H1 (cell line): ENCODE measurements around the gene NELL1. TPM values are rescaled to one million over a fixed set of nuclear protein-coding genes. Genes with fewer than 3 reads are reported as not detected.

Experiments
- CTCF ChIA-PET: fragments of 300-600 bp; sonication (Branson Sonifier 250); formaldehyde crosslinking; loops from one replicate; lab custom pipeline; 2021; ENCODE audit not compliant: partially characterized antibody; lab: Charles Lee
- POLR2A ChIA-PET: fragments of 300-600 bp; sonication (Branson Sonifier 250); formaldehyde crosslinking; loops from one replicate; lab custom pipeline; 2021; ENCODE audit warnings: inconsistent platforms; ENCODE audit not compliant: partially characterized antibody; lab: Charles Lee
- DNase-seq, 2 experiments: peaks; one replicate each; pipeline versions ENCODE4 v3.0.0 to v3.0.0-alpha.2; 2010 to 2022; ENCODE audit warnings: low spot score in 2 of 2, low read depth in 1 of 2, mixed read lengths in 1 of 2
- FAIRE-seq: peaks from 2 replicates; lab custom pipeline; 2011; peaks lifted over from hg19 to GRCh38; lab: Jason Lieb, UNC
- H2AFZ ChIP-seq: 2 replicates; pipeline ENCODE4 v1.8.1; 2012; ENCODE audit warnings: low read length, inconsistent platforms
- H2AK5ac ChIP-seq: 2 replicates; pipeline ENCODE4 v1.6.1; 2013; ENCODE audit warnings: low read depth, low read length
- H2BK120ac ChIP-seq: replicated peaks from 2 replicates; pipeline ENCODE3; 2013; ENCODE audit warnings: low read depth, low read length, inconsistent platforms
- H2BK12ac ChIP-seq: 2 replicates; pipeline ENCODE4 v1.6.1; 2013; ENCODE audit warnings: low read depth, low read length
- H2BK15ac ChIP-seq: 2 replicates; pipeline ENCODE4 v1.6.1; 2013; ENCODE audit warnings: low read length
- H2BK20ac ChIP-seq: 2 replicates; pipeline ENCODE4 v1.6.1; 2013; ENCODE audit warnings: low read length
- H2BK5ac ChIP-seq: 2 replicates; pipeline ENCODE4 v1.6.1; 2013; ENCODE audit warnings: low read depth, low read length
- H3K14ac ChIP-seq: 2 replicates; pipeline ENCODE4 v1.6.1; 2013; ENCODE audit warnings: inconsistent platforms; ENCODE audit not compliant: insufficient read length
- H3K18ac ChIP-seq: 2 replicates; pipeline ENCODE4 v1.6.1; 2013; ENCODE audit warnings: low read length; ENCODE audit errors: extremely low read depth
- H3K23ac ChIP-seq: 2 replicates; pipeline ENCODE4 v1.6.1; 2013; ENCODE audit warnings: inconsistent platforms; ENCODE audit not compliant: insufficient read length
- H3K23me2 ChIP-seq: 2 replicates; pipeline ENCODE4 v1.6.1; 2013; ENCODE audit warnings: low read depth, low read length
- H3K27ac ChIP-seq: 2 replicates; pipeline ENCODE4 v1.6.1; 2011; ENCODE audit warnings: low read depth, low read length, inconsistent platforms
- H3K27me3 ChIP-seq, 4 experiments: replicated peaks in 1 of 4; 1 replicate in 1 of 4; 2 replicates in 3 of 4; pipeline versions ENCODE4 v1.6.1 to v1.8.1; 2011 to 2013; ENCODE audit warnings: low read length in 3 of 4, mild to moderate bottlenecking in 3 of 4, inconsistent platforms in 2 of 4, mixed read lengths in 2 of 4, moderate library complexity in 1 of 4; ENCODE audit not compliant: control insufficient read depth in 3 of 4, insufficient read depth in 3 of 4; ENCODE audit errors: extremely low read depth in 1 of 4
- H3K36me3 ChIP-seq, 4 experiments: 2 replicates each; pipeline versions ENCODE4 v1.6.1 to v1.8.1; 2011 to 2013; ENCODE audit warnings: mild to moderate bottlenecking in 4 of 4, low read length in 3 of 4, moderate library complexity in 2 of 4, control low read depth in 1 of 4, inconsistent platforms in 1 of 4; ENCODE audit not compliant: insufficient read depth in 4 of 4, control insufficient read depth in 2 of 4
- H3K4ac ChIP-seq: replicated peaks from 2 replicates; pipeline ENCODE3; 2013; ENCODE audit warnings: low read length, low read depth, mixed read lengths, inconsistent platforms; ENCODE audit not compliant: insufficient read length
- H3K4me1 ChIP-seq, 4 experiments: replicated peaks in 1 of 4; 1 replicate in 1 of 4; 2 replicates in 3 of 4; pipeline versions ENCODE4 v1.6.1 to v1.8.1; 2011 to 2013; ENCODE audit warnings: low read length in 3 of 4, inconsistent platforms in 2 of 4, mixed read lengths in 1 of 4; ENCODE audit not compliant: insufficient read depth in 4 of 4, control insufficient read depth in 3 of 4
- H3K4me2 ChIP-seq, 2 experiments: 2 replicates each; pipeline versions ENCODE4 v1.6.1 to v1.8.1; 2011 to 2013; ENCODE audit warnings: low read depth in 2 of 2, low read length in 2 of 2, control low read depth in 1 of 2, inconsistent platforms in 1 of 2, mild to moderate bottlenecking in 1 of 2; ENCODE audit not compliant: insufficient read depth in 1 of 2
- H3K4me3 ChIP-seq, 4 experiments: fragments of 200-600, 300-600 bp in 1 of 4; sonication (generic), shearing (Covaris generic), sonication (Bioruptor Twin) in 1 of 4; 2 replicates each; pipeline versions ENCODE4 v1.5.1 to v1.8.1; 2011 to 2016; ENCODE audit warnings: low read length in 4 of 4, low read depth in 3 of 4, control low read depth in 2 of 4, inconsistent platforms in 2 of 4, mild to moderate bottlenecking in 2 of 4, mixed read lengths in 1 of 4, moderate library complexity in 1 of 4; ENCODE audit not compliant: insufficient read depth in 2 of 4; ENCODE audit errors: extremely low read depth in 1 of 4
- H3K56ac ChIP-seq: replicated peaks from 2 replicates; pipeline ENCODE3; 2013; ENCODE audit warnings: low read depth, mild to moderate bottlenecking, mixed read lengths, low read length, inconsistent platforms; ENCODE audit not compliant: insufficient read length
- H3K79me1 ChIP-seq: 2 replicates; pipeline ENCODE4 v1.6.1; 2013; ENCODE audit warnings: low read depth, low read length, control low read depth
- H3K79me2 ChIP-seq, 2 experiments: 2 replicates each; pipeline versions ENCODE4 v1.6.1 to v1.8.1; 2012 to 2013; ENCODE audit warnings: low read length in 2 of 2, mild to moderate bottlenecking in 2 of 2, inconsistent platforms in 1 of 2; ENCODE audit not compliant: insufficient read depth in 2 of 2, control insufficient read depth in 1 of 2
- H3K9ac ChIP-seq, 4 experiments: replicated peaks in 1 of 4; 1 replicate in 1 of 4; 2 replicates in 3 of 4; pipeline versions ENCODE4 v1.6.1 to v1.8.1; 2011 to 2013; ENCODE audit warnings: low read depth in 3 of 4, low read length in 3 of 4, control low read depth in 2 of 4, mild to moderate bottlenecking in 2 of 4, moderate library complexity in 2 of 4, inconsistent platforms in 1 of 4; ENCODE audit errors: extremely low read depth in 1 of 4
- H3K9me3 ChIP-seq, 2 experiments: 2 replicates each; pipeline versions ENCODE4 v1.6.1 to v1.8.1; 2012 to 2013; ENCODE audit warnings: mild to moderate bottlenecking in 2 of 2, moderate library complexity in 2 of 2, control low read depth in 1 of 2, inconsistent platforms in 1 of 2, low read depth in 1 of 2, low read length in 1 of 2, mixed read lengths in 1 of 2; ENCODE audit not compliant: insufficient read depth in 2 of 2
- H4K20me1 ChIP-seq, 2 experiments: replicated peaks in 1 of 2; 2 replicates each; pipeline versions ENCODE3 to v1.8.1; 2011 to 2013; ENCODE audit warnings: inconsistent platforms in 2 of 2, low read length in 2 of 2, mild to moderate bottlenecking in 1 of 2; ENCODE audit not compliant: insufficient read depth in 2 of 2, control insufficient read depth in 1 of 2
- H4K5ac ChIP-seq: 2 replicates; pipeline ENCODE4 v1.6.1; 2013; ENCODE audit warnings: low read length, low read depth, mixed read lengths, inconsistent platforms; ENCODE audit not compliant: insufficient read length
- H4K8ac ChIP-seq: 2 replicates; pipeline ENCODE4 v1.8.0; 2013; ENCODE audit warnings: mild to moderate bottlenecking, moderate library complexity, low read length, inconsistent platforms; ENCODE audit not compliant: insufficient read depth; ENCODE audit errors: extremely low read depth
- H4K91ac ChIP-seq: replicated peaks from 2 replicates; pipeline ENCODE3; 2013; ENCODE audit warnings: low read length, mixed read lengths, inconsistent platforms; ENCODE audit not compliant: insufficient read length
- ATF3 ChIP-seq: IDR thresholded peaks from 2 replicates; pipeline ENCODE4 v1.6.1; 2011; ENCODE audit warnings: low read depth, mild to moderate bottlenecking, low read length; ENCODE audit not compliant: insufficient read depth
- BCL11A ChIP-seq, 2 experiments: IDR thresholded peaks; one replicate each; pipeline ENCODE4 v1.6.1; 2011; ENCODE audit warnings: low read depth in 2 of 2, low read length in 2 of 2, mild to moderate bottlenecking in 2 of 2
- CHD2 ChIP-seq: IDR thresholded peaks from 2 replicates; pipeline ENCODE4 v1.6.1; 2012; ENCODE audit warnings: low read length, improper control_type of control experiment
- CTBP2 ChIP-seq: IDR thresholded peaks from 2 replicates; pipeline ENCODE4 v1.7.0; 2011; ENCODE audit warnings: borderline replicate concordance, mild to moderate bottlenecking, moderate library complexity, mixed read lengths, low read length; ENCODE audit not compliant: insufficient read depth, insufficient read length
- EP300 ChIP-seq, 2 experiments: IDR thresholded peaks; 1 replicate in 1 of 2; 2 replicates in 1 of 2; pipeline ENCODE4 v1.6.1; 2011 to 2012; ENCODE audit warnings: low read depth in 2 of 2, low read length in 2 of 2, mild to moderate bottlenecking in 2 of 2, borderline replicate concordance in 1 of 2, inconsistent platforms in 1 of 2, moderate library complexity in 1 of 2
- JUND ChIP-seq: IDR thresholded peaks from 2 replicates; pipeline ENCODE4 v1.6.1; 2011; ENCODE audit warnings: mild to moderate bottlenecking, improper control_type of control experiment, low read length
- KDM5A ChIP-seq: fragments of 200-600 bp; IDR thresholded peaks from 2 replicates; pipeline ENCODE4 v1.7.1; 2012; ENCODE audit warnings: mild to moderate bottlenecking, low read length, inconsistent platforms, mixed read lengths
- NANOG ChIP-seq: IDR thresholded peaks from 2 replicates; pipeline ENCODE4 v1.6.1; 2011; ENCODE audit warnings: low read length, low read depth, mild to moderate bottlenecking, inconsistent platforms; ENCODE audit not compliant: insufficient read depth, poor library complexity, severe bottlenecking
- SAP30 ChIP-seq: fragments of 300-600 bp; sonication (generic); IDR thresholded peaks from 2 replicates; pipeline ENCODE4 v1.7.1; 2012; ENCODE audit warnings: low read length, moderate library complexity, mild to moderate bottlenecking, inconsistent platforms; ENCODE audit not compliant: insufficient read depth, insufficient replicate concordance
- TBP ChIP-seq: IDR thresholded peaks from 2 replicates; pipeline ENCODE4 v1.6.1; 2011; ENCODE audit warnings: low read depth, low read length, improper control_type of control experiment
- TCF12 ChIP-seq: IDR thresholded peaks from 2 replicates; pipeline ENCODE4 v1.6.1; 2011; ENCODE audit warnings: low read depth, mild to moderate bottlenecking, low read length
- TEAD4 ChIP-seq: IDR thresholded peaks from 2 replicates; pipeline ENCODE4 v1.6.1; 2012; ENCODE audit warnings: low read depth, low read length, inconsistent platforms, mixed read lengths
- YY1 ChIP-seq: IDR thresholded peaks from 2 replicates; pipeline ENCODE4 v1.6.1; 2011; ENCODE audit warnings: low read depth, mild to moderate bottlenecking, low read length
- ZNF274 ChIP-seq: IDR thresholded peaks from 2 replicates; pipeline ENCODE4 v1.7.0; 2012; ENCODE audit warnings: low read length, borderline replicate concordance; ENCODE audit errors: extremely low read depth
- WGBS, 2 experiments: shearing (Covaris generic) in 1 of 2; methylation state at CpG; one replicate each; pipeline versions ENCODE4 v1.1.6 to v1.1.7; 2013 to 2015; ENCODE audit warnings: low lambda C conversion rate in 2 of 2, mixed read lengths in 2 of 2, inconsistent platforms in 1 of 2, low coverage in 1 of 2, missing lambda C conversion rate in 1 of 2; ENCODE audit not compliant: insufficient replicate concordance in 2 of 2, insufficient coverage in 1 of 2, insufficient read length in 1 of 2; ENCODE audit errors: extremely low coverage in 1 of 2, missing lambda C conversion rate in 1 of 2; 5-methylcytosine and 5-hydroxymethylcytosine counted together
- polyA plus RNA-seq, 7 experiments: library from polyadenylated mRNA; depleted of rRNA in 3 of 7; stranded (reverse) in 5 of 7; unstranded in 2 of 7; fragments of >200 nt in 5 of 7; fragments of 200-250 nt in 2 of 7; gene quantifications; 1 replicate in 5 of 7; 2 replicates in 1 of 7; 4 replicates in 1 of 7; pipeline versions ENCODE4 v1.2.1 to v1.2.3, GENCODE V29; 2011 to 2013; ENCODE audit warnings: missing spikeins in 2 of 7, mixed read lengths in 2 of 7
- total RNA-seq: library from RNA; stranded (reverse); fragmentation: NEBNext Ultra II Directional; extraction: Animal tissue kit (Norgen Biotek cat#: 25700); gene quantifications from 2 replicates; pipeline ENCODE4 v1.2.1, GENCODE V29; 2021

NELL1 gene
- total and polyA plus RNA-seq, 2 of the 8 experiments (the other 6 are each of a cell fraction or from before 2014, with no cell fraction given): 0.21 TPM; not detected in 1

- POLR2A ChIA-PET: interaction anchor here (0.9 kb wide), 1 partner anchor 9 kb away, joined by 3 read pairs; no protein-coding TSS in a partner anchor
- H3K27ac ChIP-seq: no peak overlapping the region
- no peak overlapping the region for H3K4me3 ChIP-seq
- CTCF ChIA-PET: interaction anchor here (3.1 kb wide), 1 partner anchor 39 kb away, joined by 13 read pairs; no protein-coding TSS in a partner anchor
- no peak overlapping the region for H3K4me2 ChIP-seq
- 94% methylated on average over 3 of the region's 3 CpGs; no CpG with 5 or more reads in 1 of the 2 experiments for WGBS, 2 experiments
- H3K9ac ChIP-seq: no peak overlapping the region
- no peak overlapping the region for H4K8ac ChIP-seq
- no peaks in the 10 kb centered on the region for H3K79me1 ChIP-seq
- H4K20me1 ChIP-seq: no peaks in the 10 kb centered on the region
- H3K14ac ChIP-seq: no peak overlapping the region
- no peak overlapping the region for H4K91ac ChIP-seq
- no peak overlapping the region for H3K56ac ChIP-seq
- no peaks in the 10 kb centered on the region for H3K36me3 ChIP-seq
- peaks cover 5 to 7% (median 6%) of the 10 kb centered on the region in 4 experiments; a peak in 3 of 7 replicates for H3K4me1 ChIP-seq
- H2BK20ac ChIP-seq: no peak overlapping the region
- H4K5ac ChIP-seq: no peak overlapping the region
- no peak overlapping the region for H3K18ac ChIP-seq
- FAIRE-seq (no peak), DNase-seq (no peak)
- no peaks in the 10 kb centered on the region for H3K23me2 ChIP-seq
- H2AK5ac ChIP-seq: no peak overlapping the region
- H2BK12ac ChIP-seq: no peak overlapping the region
- no peak overlapping the region for H3K4ac ChIP-seq
- no peak overlapping the region for H2BK5ac ChIP-seq
- no peak overlapping the region for H3K23ac ChIP-seq
- no peak overlapping the region for H2BK120ac ChIP-seq
- H3K27me3 ChIP-seq: no peaks in the 10 kb centered on the region
- no peak overlapping the region for H2BK15ac ChIP-seq
- H3K79me2 ChIP-seq: no peaks in the 10 kb centered on the region
- no peak overlapping the region for H2AFZ ChIP-seq
- H3K9me3 ChIP-seq: no peaks in the 10 kb centered on the region
- TF ChIP-seq SAP30 (no peak), CHD2 (no peak), JUND (no peak), TCF12 (no peak), BCL11A (IDR thresholded peaks at IDR 0.05; ENCODE audit: low read depth in 2 of 2, low read length in 2 of 2) (no peak), KDM5A (no peak), TBP (no peak), EP300 (IDR thresholded peaks at IDR 0.05; ENCODE audit: borderline replicate concordance in 1 of 2, low read depth in 2 of 2, low read length in 2 of 2) (no peak), CTBP2 (no peak), TEAD4 (no peak), ZNF274 (no peak), NANOG (no peak), YY1 (no peak), ATF3 (no peak)
These were observed 802.9 kb downstream of the NELL1 start for GRCh38 chr11:21472261-21472660.
